G401 (cell line): ENCODE results near the gene SLC38A9. TPM values are rescaled to one million over a fixed set of nuclear protein-coding genes. Genes with fewer than 3 reads are reported as not detected.

Experiments
- DNase-seq: peaks from one replicate; pipeline ENCODE4 v3.0.0-alpha.2; 2015; ENCODE audit warnings: low spot score
- in situ Hi-C: cut with HindIII; loops from 2 replicates; pipeline ENCODE4 v1.10.0; 2016; ENCODE audit warnings: low sequenced_read_pairs, mixed read lengths
- total RNA-seq: library from RNA; depleted of rRNA; stranded (reverse); fragments of >200 nt; shearing (Covaris generic); gene quantifications from 2 replicates; pipeline ENCODE4 v1.2.3, GENCODE V29; 2014

SLC38A9 gene
- total RNA-seq, 1 experiment from 2014 or later: 24.9 TPM

- no peak for DNase-seq
- in situ Hi-C loops: no loop called here
Observed at GRCh38 chr5:55671975-55672374, 40.1 kb downstream of the SLC38A9 start.

- no peak for DNase-seq
- in situ Hi-C loops: no loop called here
Observed at GRCh38 chr5:55668356-55668755, 43.8 kb downstream of the SLC38A9 start.

- in situ Hi-C loops: no loop called here
- no peak for DNase-seq
Observed at GRCh38 chr5:55667938-55668337, 44.2 kb downstream of the SLC38A9 start.

- in situ Hi-C loops: no loop called here
- DNase-seq: no peak
Observed at GRCh38 chr5:55665065-55665464, 47.1 kb downstream of the SLC38A9 start.

- DNase-seq: no peak
- in situ Hi-C loops: no loop called here
Observed at GRCh38 chr5:55657443-55657842, 54.7 kb downstream of the SLC38A9 start.

GRCh38 chr5:55650386-55650785, 61.7 kb downstream of the SLC38A9 start:
- in situ Hi-C loops: no loop called here

GRCh38 chr5:55649963-55650362, 62.2 kb downstream of the SLC38A9 start:
- no peak for DNase-seq
- in situ Hi-C loops: no loop called here

More at GRCh38 chr5:55650386-55650785, 61.7 kb downstream of the SLC38A9 start:
- DNase-seq: no peak

- in situ Hi-C loops: no loop called here
- DNase-seq: no peak
Observed at GRCh38 chr5:55645304-55645703, 66.8 kb downstream of the SLC38A9 start.

GRCh38 chr5:55638455-55638854, 73.7 kb downstream of the SLC38A9 start:
- DNase-seq: no peak
- in situ Hi-C loops: no loop called here

- in situ Hi-C loops: no loop called here
- DNase-seq: no peak
Observed at GRCh38 chr5:55638051-55638450, 74.1 kb downstream of the SLC38A9 start.

GRCh38 chr5:55636683-55637082, 75.4 kb downstream of the SLC38A9 start:
- in situ Hi-C loops: no loop called here
- DNase-seq: no peak

GRCh38 chr5:55636177-55636576, 75.9 kb downstream of the SLC38A9 start:
- in situ Hi-C loops: no loop called here
- no peak for DNase-seq

- no peak for DNase-seq
- in situ Hi-C loops: no loop called here
Observed at GRCh38 chr5:55634866-55635265, 77.3 kb downstream of the SLC38A9 start.

GRCh38 chr5:55634209-55634805, 77.8 kb downstream of the SLC38A9 start:
- DNase-seq: no peak
- in situ Hi-C loops: no loop called here

GRCh38 chr5:55633574-55634208, 78.4 kb downstream of the SLC38A9 start:
- DNase-seq: no peak
- in situ Hi-C loops: no loop called here

- DNase-seq: no peak
- in situ Hi-C loops: no loop called here
Observed at GRCh38 chr5:55629815-55630214, 82.3 kb downstream of the SLC38A9 start.

- in situ Hi-C loops: no loop called here
- no peak for DNase-seq
Observed at GRCh38 chr5:55626790-55627189, 85.3 kb downstream of the SLC38A9 start.

- no peak for DNase-seq
- in situ Hi-C loops: no loop called here
Observed at GRCh38 chr5:55625913-55626312, 86.2 kb downstream of the SLC38A9 start.

GRCh38 chr5:55625589-55625909, 86.6 kb downstream of the SLC38A9 start:
- no peak for DNase-seq
- in situ Hi-C loops: no loop called here

- in situ Hi-C loops: no loop called here
- no peak for DNase-seq
Observed at GRCh38 chr5:55624841-55625588, 87.1 kb downstream of the SLC38A9 start.

- in situ Hi-C loops: no loop called here
- no peak for DNase-seq
Observed at GRCh38 chr5:55623789-55624188, 88.3 kb downstream of the SLC38A9 start.
